PFSK-1 (cell line): ENCODE measurements around the gene TFF2.

Experiments used
- FOXP2 ChIP-seq: optimal IDR thresholded peaks from 2 replicates; pipeline ENCODE3; 2011; ENCODE audit warnings: borderline replicate concordance, control low read depth, inconsistent platforms; ENCODE audit not compliant: insufficient read depth; ENCODE audit errors: extremely low read length, extremely low read depth
- REST ChIP-seq, 2 experiments: IDR thresholded peaks; 2 replicates each; pipeline versions ENCODE4 v1.6.1 to v1.8.0; 2011 to 2012; ENCODE audit warnings: low read depth in 2 of 2, low read length in 2 of 2, control low read depth in 1 of 2, inconsistent platforms in 1 of 2, mild to moderate bottlenecking in 1 of 2, moderate library complexity in 1 of 2; ENCODE audit not compliant: insufficient read depth in 1 of 2
- TAF1 ChIP-seq: IDR thresholded peaks from 2 replicates; pipeline ENCODE4 v1.6.1; 2012; ENCODE audit warnings: low read length, control low read depth, borderline replicate concordance; ENCODE audit not compliant: insufficient read depth

- TF ChIP-seq FOXP2, result no peak
- no peak for TF ChIP-seq TAF1
- TF ChIP-seq REST (IDR thresholded peaks at IDR 0.05; ENCODE audit: insufficient read depth in 1 of 2, low read depth in 2 of 2, low read length in 2 of 2), result no peak
These were observed 3.8 kb downstream of the TFF2 start for GRCh38 chr21:42346866-42347600.
